ENCODE data around the gene MRPL55.
A peak's percentile ranks its signal among the peaks of the same experiment; 100 is the strongest.

DNA sequence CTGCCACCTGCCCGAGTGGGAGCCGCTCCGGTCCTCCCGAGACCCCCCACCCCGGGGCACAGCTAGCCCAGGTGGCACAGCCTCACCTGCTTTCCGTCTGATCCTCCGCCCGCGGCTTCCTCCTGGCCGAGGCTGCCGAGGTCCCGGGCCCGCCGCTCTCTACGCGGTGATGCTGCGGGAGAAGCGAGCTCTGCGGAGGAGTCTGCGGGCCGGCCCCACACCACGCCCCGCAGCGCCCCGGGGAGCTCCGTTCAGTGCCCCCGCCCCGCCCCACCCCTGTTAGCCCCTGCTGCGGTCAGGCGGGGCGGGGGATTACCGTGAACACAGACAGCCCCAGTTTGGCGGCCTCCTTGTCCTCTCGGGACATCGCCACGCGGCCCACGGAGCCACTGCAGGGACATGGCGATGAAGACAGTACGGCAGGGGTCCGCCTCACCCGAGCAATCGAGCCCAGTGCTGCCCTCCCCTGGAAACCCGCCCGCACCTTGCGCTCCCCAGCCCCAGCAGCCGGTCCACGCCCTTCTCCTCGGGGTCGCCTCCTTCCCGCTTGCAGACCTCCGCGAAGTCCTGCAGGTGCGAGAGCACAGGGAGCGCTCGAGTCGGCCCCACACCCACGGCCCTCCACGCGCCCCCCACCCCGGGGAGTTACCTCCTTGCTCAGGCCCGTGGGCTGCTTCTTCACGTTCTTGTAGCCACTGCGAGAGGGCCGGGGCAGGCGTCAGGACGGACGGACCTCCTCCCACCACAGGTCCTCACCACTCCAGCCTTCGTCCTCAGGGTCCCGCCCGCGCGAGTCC is 6.9 kb downstream of the MRPL55 start:
- TF ChIP-seq, protein P1, sequence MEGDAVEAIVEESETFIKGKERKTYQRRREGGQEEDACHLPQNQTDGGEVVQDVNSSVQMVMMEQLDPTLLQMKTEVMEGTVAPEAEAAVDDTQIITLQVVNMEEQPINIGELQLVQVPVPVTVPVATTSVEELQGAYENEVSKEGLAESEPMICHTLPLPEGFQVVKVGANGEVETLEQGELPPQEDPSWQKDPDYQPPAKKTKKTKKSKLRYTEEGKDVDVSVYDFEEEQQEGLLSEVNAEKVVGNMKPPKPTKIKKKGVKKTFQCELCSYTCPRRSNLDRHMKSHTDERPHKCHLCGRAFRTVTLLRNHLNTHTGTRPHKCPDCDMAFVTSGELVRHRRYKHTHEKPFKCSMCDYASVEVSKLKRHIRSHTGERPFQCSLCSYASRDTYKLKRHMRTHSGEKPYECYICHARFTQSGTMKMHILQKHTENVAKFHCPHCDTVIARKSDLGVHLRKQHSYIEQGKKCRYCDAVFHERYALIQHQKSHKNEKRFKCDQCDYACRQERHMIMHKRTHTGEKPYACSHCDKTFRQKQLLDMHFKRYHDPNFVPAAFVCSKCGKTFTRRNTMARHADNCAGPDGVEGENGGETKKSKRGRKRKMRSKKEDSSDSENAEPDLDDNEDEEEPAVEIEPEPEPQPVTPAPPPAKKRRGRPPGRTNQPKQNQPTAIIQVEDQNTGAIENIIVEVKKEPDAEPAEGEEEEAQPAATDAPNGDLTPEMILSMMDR (IDR thresholded peaks at IDR 0.05; ENCODE audit: low read length): peak; percentile 29
- no peak for TF ChIP-seq EZH2 (IDR thresholded peaks at IDR 0.05; ENCODE audit: borderline replicate concordance, low read length)

All from OCI-LY1 (cell line).